SK-N-SH treated with all-trans-retinoic acid at 6 μM for 48 hours (cell line): ENCODE results near the gene RADX.

Experiments
- ATAC-seq: fragments of 200-7000 bp; cut with Tn5 transposase; 3 replicates; pipeline ENCODE4 v1.9.1; 2020; ENCODE audit warnings: mild to moderate bottlenecking, moderate library complexity
- ISL1 ChIP-seq: fragments of 250-450 bp; sonication (Bioruptor Pico); IDR thresholded peaks from 2 replicates; pipeline ENCODE4 v2.1.2; 2022; ENCODE audit warnings: mild to moderate bottlenecking, moderate library complexity
- OSR1 ChIP-seq: fragments of 250-450 bp; sonication (Bioruptor Pico); IDR thresholded peaks from 2 replicates; pipeline ENCODE4 v1.8.0; 2022; ENCODE audit warnings: moderate library complexity, mild to moderate bottlenecking, inconsistent platforms
- POU6F1 ChIP-seq: fragments of 250-450 bp; sonication (Bioruptor Pico); IDR thresholded peaks from 2 replicates; pipeline ENCODE4 v1.8.0; 2021; ENCODE audit warnings: low read depth, mild to moderate bottlenecking, moderate library complexity, borderline replicate concordance
- RARB ChIP-seq: fragments of 250-450 bp; sonication (Bioruptor Pico); IDR thresholded peaks from 2 replicates; pipeline ENCODE4 v1.8.0; 2021; ENCODE audit warnings: mild to moderate bottlenecking, moderate library complexity
- SNAI2 ChIP-seq: fragments of 250-450 bp; sonication (Bioruptor Pico); IDR thresholded peaks from 2 replicates; pipeline ENCODE4 v1.5.0; 2020; ENCODE audit warnings: mild to moderate bottlenecking, moderate library complexity
- TCF4 ChIP-seq: fragments of 250-450 bp; sonication (Bioruptor Pico); IDR thresholded peaks from 2 replicates; pipeline ENCODE4 v1.8.0; 2021; ENCODE audit warnings: mild to moderate bottlenecking, moderate library complexity, borderline replicate concordance
- ZFP30 ChIP-seq: fragments of 450-650 bp; formaldehyde crosslinking; IDR thresholded peaks from 2 replicates; pipeline ENCODE4 v1.5.0; 2022; ENCODE audit warnings: mild to moderate bottlenecking, moderate library complexity
- ZNF565 ChIP-seq: fragments of 450-650 bp; formaldehyde crosslinking; conservative IDR thresholded peaks from 2 replicates; pipeline ENCODE4 v1.5.0; 2020; ENCODE audit warnings: low read depth, mild to moderate bottlenecking, moderate library complexity
- ZNF70 ChIP-seq: fragments of 450-650 bp; formaldehyde crosslinking; IDR thresholded peaks from 2 replicates; pipeline ENCODE4 v1.5.0; 2020; ENCODE audit warnings: mild to moderate bottlenecking, moderate library complexity
- ZNF8 ChIP-seq: fragments of 450-650 bp; formaldehyde crosslinking; IDR thresholded peaks from 2 replicates; pipeline ENCODE4 v1.5.0; 2020; ENCODE audit warnings: mild to moderate bottlenecking, moderate library complexity

Gene RADX

GRCh38 chrX:106726485-106727437 is 115.0 kb downstream of the RADX start, which contains the start of gene RNF128:
RNF128 (plus strand) TSS chrX:106726701; CDS start chrX:106726914, 213 bp downstream.
- ATAC-seq: peak; percentile 31; the same call in 2 of the 3 replicates
- TF ChIP-seq POU6F1 (CRISPR knock-in tag) (no peak), ZNF8 (no peak), ISL1 (CRISPR knock-in tag) (no peak), RARB (CRISPR knock-in tag) (no peak), ZFP30 (CRISPR knock-in tag) (no peak)

GRCh38 chrX:106728337-106728736 is 116.6 kb downstream of the RADX start:
- TF ChIP-seq OSR1 (CRISPR knock-in tag) (no peak), POU6F1 (CRISPR knock-in tag) (no peak), ZNF565 (CRISPR knock-in tag) (no peak), SNAI2 (CRISPR knock-in tag) (no peak), ZNF70 (CRISPR knock-in tag) (no peak), TCF4 (CRISPR knock-in tag) (no peak)
- TF ChIP-seq, all 23 proteins: peak for 0
- no peak for ATAC-seq
